Smooth muscle cell of the pulmonary artery (primary cell): Measurements from ENCODE around the gene POLR2E. TPM values are rescaled to one million over a fixed set of nuclear protein-coding genes. Genes with fewer than 3 reads are reported as not detected.

ENCODE experiments used
- total RNA-seq: library from RNA; depleted of rRNA; stranded (reverse); fragments of >200 nt; gene quantifications from 2 replicates; pipeline ENCODE4 v1.2.3, GENCODE V29; 2014

Gene POLR2E
- 103 and 125 TPM in 2 replicates for total RNA-seq

DNA sequence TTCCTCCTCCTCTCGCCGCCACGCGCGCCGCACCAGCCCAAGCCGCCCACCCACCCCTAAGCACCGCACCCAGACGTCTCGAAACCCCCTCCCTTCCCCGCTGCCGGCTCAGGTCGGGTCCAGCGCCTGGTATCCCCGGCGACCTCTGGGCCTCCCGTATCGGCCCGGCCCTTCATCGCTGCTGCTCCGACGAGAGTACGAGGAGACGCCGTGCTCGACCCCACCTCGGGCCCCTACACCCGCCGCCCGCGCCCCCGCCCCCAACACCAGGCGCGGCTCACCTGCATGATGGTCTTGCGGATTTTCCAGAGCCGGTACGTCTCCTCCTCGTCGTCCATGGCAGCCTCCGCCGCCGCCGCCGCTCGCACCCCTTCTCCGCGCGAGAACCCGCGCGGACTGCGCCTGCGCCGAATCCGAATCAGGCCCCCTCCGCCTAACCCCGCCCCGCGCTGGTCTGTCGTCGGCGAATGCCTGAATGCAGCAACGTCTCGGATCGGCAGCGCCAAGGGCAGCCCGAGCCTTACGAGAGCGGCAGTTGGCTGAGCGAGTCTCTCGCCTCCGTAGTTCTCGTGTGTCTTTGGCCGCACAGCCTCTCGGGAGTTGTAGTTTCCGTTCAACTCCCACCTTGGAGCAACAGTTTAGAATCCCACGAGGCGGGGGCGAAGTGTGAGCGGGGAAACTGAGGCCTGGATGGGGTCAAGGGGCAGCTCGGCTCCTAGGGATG lies at the start of gene POLR2E:
POLR2E (minus strand) TSS at position 398 of the 724 bp plus-strand sequence; CDS start at position 338, 60 bp downstream.

GRCh38 chr19:1103708-1104310 lies 8.6 kb upstream of the POLR2E start, which contains the start of gene GPX4:
TSS of gene GPX4 (plus strand) at chr19:1103994. CDS start at chr19:1104044, 50 bp downstream.

GRCh38 chr19:1066748-1067340 lies 28.3 kb downstream of the POLR2E start, which contains the start of gene ARHGAP45:
TSS of gene ARHGAP45 (plus strand) at chr19:1067167. CDS start at chr19:1067406, 239 bp downstream.

GRCh38 chr19:1039646-1040475 lies 55.3 kb downstream of the POLR2E start, which contains the start of gene ABCA7:
TSS of gene ABCA7 (plus strand) at chr19:1040107. CDS start at chr19:1041362, 1,255 bp downstream.

Other genes with a start within 250 kb of the POLR2E start
- gene ELANE, start 243.1 kb downstream of the POLR2E start, total RNA-seq, result 0.13 TPM in 1 of 2 replicates, not detected in the other
- 1.1 and 9.3 TPM in 2 replicates for gene CFD, start 235.7 kb downstream of the POLR2E start, total RNA-seq
- 41.2 and 43.0 TPM in 2 replicates for gene MED16, start 202.2 kb downstream of the POLR2E start, total RNA-seq
- gene RNU6-9, start 201.9 kb downstream of the POLR2E start, total RNA-seq, result not detected in 2 replicates
- gene R3HDM4, start 182.2 kb downstream of the POLR2E start, total RNA-seq, result 20.3 and 28.8 TPM in 2 replicates
- gene KISS1R, start 178.0 kb downstream of the POLR2E start, total RNA-seq, result not detected in 2 replicates
- 15.4 and 16.1 TPM in 2 replicates for gene ARID3A, start 169.3 kb downstream of the POLR2E start, total RNA-seq
- 26.5 and 34.7 TPM in 2 replicates for gene WDR18, start 111.0 kb downstream of the POLR2E start, total RNA-seq
- 0.20 and 1.7 TPM in 2 replicates for gene GRIN3B, start 95.0 kb downstream of the POLR2E start, total RNA-seq
- gene TMEM259, start 74.3 kb downstream of the POLR2E start, total RNA-seq, result 91.7 and 118 TPM in 2 replicates
- not detected in 2 replicates for gene RNU6-2, start 73.9 kb downstream of the POLR2E start, total RNA-seq
- gene CNN2, start 68.8 kb downstream of the POLR2E start, total RNA-seq, result 200 and 242 TPM in 2 replicates
- 6.5 and 7.7 TPM in 2 replicates for gene ABCA7, start 55.3 kb downstream of the POLR2E start, total RNA-seq
- 0.65 and 2.1 TPM in 2 replicates for gene ARHGAP45, start 28.2 kb downstream of the POLR2E start, total RNA-seq
- 171 and 174 TPM in 2 replicates for gene GPX4, start 8.6 kb upstream of the POLR2E start, total RNA-seq
- gene SBNO2, start 78.9 kb upstream of the POLR2E start, total RNA-seq, result 74.7 and 93.6 TPM in 2 replicates
- gene STK11, start 110.4 kb upstream of the POLR2E start, total RNA-seq, result 76.9 and 77.2 TPM in 2 replicates
- gene CBARP, start 142.6 kb upstream of the POLR2E start, total RNA-seq, result 2.3 and 7.7 TPM in 2 replicates
- 24.0 and 32.8 TPM in 2 replicates for gene ATP5F1D, start 146.4 kb upstream of the POLR2E start, total RNA-seq
- gene MIDN, start 153.2 kb upstream of the POLR2E start, total RNA-seq, result 22.4 and 28.5 TPM in 2 replicates
- 88.7 and 88.8 TPM in 2 replicates for gene CIRBP, start 174.0 kb upstream of the POLR2E start, total RNA-seq
- gene FAM174C, start 180.2 kb upstream of the POLR2E start, total RNA-seq, result 19.2 and 33.3 TPM in 2 replicates
- not detected in 2 replicates for gene EFNA2, start 190.5 kb upstream of the POLR2E start, total RNA-seq